GM12875 (cell line): ENCODE data around the gene PRSS3.

Experiments
- H3K4me3 ChIP-seq: one replicate; pipeline ENCODE4 v1.5.1; 2011; ENCODE audit warnings: low read depth, low read length, control low read depth
- TF ChIP-seq, protein P1 (sequence below): IDR thresholded peaks from 2 replicates; pipeline ENCODE4 v1.5.1; 2011; ENCODE audit warnings: low read depth, mild to moderate bottlenecking, control low read depth, inconsistent platforms, low read length, moderate library complexity, borderline replicate concordance; ENCODE audit not compliant: insufficient read depth

Gene PRSS3

GRCh38 chr9:33809506-33809905, 14.1 kb downstream of the PRSS3 start:
- no peak overlapping the region for H3K4me3 ChIP-seq
- TF ChIP-seq, protein P1, sequence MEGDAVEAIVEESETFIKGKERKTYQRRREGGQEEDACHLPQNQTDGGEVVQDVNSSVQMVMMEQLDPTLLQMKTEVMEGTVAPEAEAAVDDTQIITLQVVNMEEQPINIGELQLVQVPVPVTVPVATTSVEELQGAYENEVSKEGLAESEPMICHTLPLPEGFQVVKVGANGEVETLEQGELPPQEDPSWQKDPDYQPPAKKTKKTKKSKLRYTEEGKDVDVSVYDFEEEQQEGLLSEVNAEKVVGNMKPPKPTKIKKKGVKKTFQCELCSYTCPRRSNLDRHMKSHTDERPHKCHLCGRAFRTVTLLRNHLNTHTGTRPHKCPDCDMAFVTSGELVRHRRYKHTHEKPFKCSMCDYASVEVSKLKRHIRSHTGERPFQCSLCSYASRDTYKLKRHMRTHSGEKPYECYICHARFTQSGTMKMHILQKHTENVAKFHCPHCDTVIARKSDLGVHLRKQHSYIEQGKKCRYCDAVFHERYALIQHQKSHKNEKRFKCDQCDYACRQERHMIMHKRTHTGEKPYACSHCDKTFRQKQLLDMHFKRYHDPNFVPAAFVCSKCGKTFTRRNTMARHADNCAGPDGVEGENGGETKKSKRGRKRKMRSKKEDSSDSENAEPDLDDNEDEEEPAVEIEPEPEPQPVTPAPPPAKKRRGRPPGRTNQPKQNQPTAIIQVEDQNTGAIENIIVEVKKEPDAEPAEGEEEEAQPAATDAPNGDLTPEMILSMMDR, result no peak

DNA sequence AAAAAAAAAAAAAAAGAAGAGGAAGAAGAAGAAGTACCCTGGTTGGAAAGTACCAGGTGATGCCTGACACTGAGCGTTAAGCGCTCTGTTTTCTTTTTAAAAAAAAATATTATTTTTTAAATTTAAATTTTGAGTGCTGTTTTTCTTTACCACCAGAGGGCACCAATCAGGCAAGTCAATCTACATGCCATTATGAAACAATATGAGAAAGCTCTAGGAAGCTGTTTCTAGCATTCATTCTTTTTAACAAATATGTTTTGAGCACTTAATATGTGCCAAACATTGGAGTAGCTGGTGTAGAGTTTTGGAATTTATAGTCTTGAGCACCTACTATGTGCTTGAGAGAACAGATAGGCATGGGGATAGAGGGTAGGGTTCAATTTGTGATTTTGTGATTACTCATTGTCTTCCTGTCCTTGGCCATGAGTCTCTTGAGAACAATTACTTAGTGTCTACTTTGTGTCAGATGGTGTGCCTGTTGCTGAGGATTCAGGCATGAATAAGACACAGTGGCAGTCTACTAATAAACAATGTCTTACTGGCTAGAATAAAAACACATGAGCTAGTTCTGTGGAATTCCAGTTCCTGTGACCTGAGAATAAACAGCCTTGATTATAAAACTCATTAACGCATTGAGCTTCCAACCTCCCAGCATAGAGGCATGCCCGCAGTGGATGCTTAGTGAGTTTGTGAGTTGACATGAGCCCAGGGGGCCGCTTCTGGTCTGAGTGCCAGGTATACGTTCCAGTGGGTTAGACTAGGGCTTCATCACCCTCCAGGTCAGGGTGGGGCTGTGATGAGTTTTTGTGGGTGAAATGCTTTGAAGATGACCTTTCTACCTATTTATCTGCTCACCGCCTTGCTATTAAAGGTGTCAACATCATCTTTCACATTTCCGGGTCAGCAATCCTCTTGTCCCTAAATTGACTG, 18.6 kb downstream of the PRSS3 start:
- TF ChIP-seq, protein P1, result peak; percentile 32; the same call in 1 of the 2 replicates
- no peak overlapping the region for H3K4me3 ChIP-seq

- no peak overlapping the region for H3K4me3 ChIP-seq
- TF ChIP-seq, protein P1, result no peak
Observed at GRCh38 chr9:33815781-33816180, 20.4 kb downstream of the PRSS3 start.

DNA sequence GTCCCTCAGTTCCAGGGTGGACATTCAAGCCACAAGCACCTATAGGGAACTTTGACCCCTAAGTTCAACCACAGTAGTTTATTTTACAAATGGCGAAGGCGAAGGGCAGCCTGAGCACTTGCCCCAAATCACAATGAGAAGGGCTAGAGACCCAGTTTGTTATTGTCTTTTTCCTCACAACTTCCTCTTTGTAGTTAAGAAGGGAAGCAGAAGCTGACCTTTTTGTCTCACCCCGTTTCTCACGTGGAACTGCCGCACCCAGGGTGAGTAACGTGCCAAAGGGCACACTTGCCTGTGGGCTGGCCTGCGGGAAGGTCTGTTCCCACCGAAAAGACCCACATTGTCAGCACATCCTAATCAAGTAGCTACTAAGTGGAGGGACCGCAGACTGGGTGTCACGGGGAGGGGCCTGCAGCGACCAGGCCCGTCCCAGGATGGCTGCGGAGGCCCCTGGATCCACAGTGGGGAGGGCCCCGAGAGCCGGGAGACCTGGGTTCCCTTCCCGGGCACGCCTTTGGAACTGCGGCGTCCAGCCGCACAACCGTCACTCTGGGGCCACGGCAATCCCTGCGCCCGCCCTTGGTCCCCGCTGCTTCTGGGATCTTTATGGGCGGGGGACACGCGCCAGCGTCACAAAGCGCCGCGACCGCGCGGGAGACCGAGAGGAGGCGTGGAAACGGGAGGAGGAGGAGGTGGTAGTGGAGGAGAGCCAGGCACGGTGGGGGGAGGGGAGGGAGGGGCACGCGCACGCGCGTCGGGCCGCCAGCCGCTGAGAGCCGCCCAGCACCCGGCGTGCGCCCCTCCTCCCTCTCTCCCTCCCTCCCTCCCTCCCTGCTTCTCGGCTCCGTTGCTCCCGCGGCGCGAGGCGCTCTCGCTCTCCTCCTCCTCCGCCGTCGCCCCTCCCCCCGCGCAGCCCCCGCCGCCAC, 21.2 kb downstream of the PRSS3 start, which contains the start of gene UBE2R2:
Gene UBE2R2 (plus strand): TSS at position 834 of the 926 bp plus-strand sequence. CDS start 598 bp downstream, outside the sequence.
- TF ChIP-seq, protein P1, result no peak
- peak within 1 kb of the TSS; percentile 91 for H3K4me3 ChIP-seq

DNA sequence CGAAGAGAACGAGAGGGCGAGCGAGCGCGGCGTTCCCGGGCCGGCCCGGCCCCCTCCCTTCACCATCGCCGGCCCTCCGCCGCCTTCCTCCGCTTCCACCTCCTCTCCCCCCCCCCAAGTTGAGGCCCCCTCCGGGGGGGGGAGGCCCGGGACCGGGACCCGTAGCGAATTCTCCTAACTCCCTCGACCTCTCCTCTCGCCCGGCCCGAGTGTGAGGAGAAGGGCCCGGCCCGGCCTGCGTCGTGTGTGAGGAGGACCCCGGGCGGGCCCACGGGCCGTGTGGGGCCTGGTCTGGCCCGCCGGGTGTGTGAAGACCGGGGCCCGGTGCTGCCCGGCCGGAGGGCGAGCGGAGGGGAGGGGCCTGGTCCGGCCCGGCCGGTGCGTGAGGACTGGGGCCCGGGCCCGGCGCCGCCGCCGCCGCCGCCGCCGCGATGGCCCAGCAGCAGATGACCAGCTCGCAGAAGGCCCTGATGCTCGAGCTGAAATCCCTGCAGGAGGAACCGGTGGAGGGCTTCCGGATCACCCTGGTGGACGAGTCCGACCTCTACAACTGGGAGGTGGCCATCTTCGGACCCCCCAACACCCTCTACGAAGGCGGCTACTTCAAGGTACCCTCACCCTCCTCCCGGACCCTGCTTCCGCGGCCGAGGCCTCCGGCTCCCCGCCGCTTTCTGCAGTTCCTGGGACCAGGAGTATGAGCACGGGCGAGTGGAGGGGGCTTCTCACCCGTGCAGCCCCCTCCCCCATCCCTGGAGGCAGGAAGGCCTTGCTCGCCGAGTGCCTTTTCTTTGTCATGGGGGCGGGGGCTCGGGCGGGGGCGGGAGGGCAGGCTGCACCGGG, 22.2 kb downstream of the PRSS3 start:
- TF ChIP-seq, protein P1, result 0 out of 2 replicates have a peak, but pooled peaks have one; percentile 23
- H3K4me3 ChIP-seq, result peak overlapping the region; percentile 91

DNA sequence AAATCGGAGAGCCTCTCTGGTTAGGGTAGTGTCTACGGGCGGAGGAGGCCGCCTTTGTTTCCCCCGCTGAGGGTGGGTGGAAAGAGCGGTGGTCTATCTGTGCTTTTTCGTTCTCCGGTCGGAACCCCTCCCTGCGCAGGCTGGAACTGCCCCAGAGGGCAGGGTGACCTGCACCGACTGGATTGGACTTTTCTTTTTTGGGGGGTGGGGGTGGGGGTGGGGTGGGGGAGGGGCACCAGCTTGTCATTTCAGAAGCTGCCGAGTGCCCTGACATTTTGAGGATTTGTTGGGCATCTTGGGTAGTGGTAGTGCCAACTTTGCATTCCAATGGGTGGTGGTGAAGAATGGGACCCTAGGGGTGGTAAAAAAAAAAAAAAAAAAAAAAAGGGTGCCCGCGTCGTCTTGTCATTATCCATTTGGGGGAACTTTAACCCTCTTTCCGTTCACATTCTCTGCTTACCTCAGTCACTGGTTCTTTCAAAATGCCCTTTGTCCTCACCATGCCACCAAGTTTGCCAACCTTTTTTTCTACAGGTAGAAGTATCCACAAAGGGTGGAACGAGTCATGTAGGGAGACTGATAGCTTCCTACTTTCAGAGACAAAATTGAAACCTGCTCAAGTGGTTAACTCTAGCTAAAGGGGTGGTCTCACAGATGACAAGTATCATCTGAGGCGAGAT, 22.9 kb downstream of the PRSS3 start:
- TF ChIP-seq, protein P1, result no peak
- peak overlapping the region; percentile 91 for H3K4me3 ChIP-seq
